Mucosa of rectum (tissue), 2 donors: ENCODE data around the gene KCNQ2.

Experiments used
- H3K27ac ChIP-seq, 2 donors: one replicate each; pipeline ENCODE4 v1.7.0; 2013; ENCODE audit warnings: inconsistent platforms in 2 of 2, low read depth in 2 of 2, low read length in 2 of 2
- H3K27me3 ChIP-seq, 2 donors: one replicate each; pipeline ENCODE4 v1.7.0; 2013; ENCODE audit warnings: low read length in 2 of 2; ENCODE audit not compliant: control insufficient read depth in 2 of 2, insufficient read depth in 2 of 2
- H3K36me3 ChIP-seq, 2 donors: one replicate each; pipeline ENCODE4 v1.7.0; 2013; ENCODE audit warnings: low read length in 2 of 2; ENCODE audit not compliant: control insufficient read depth in 2 of 2, insufficient read depth in 2 of 2
- H3K4me1 ChIP-seq, 2 donors: one replicate each; pipeline ENCODE4 v1.7.0; 2013; ENCODE audit warnings: low read length in 2 of 2, mild to moderate bottlenecking in 1 of 2; ENCODE audit not compliant: control insufficient read depth in 2 of 2, insufficient read depth in 2 of 2
- H3K4me3 ChIP-seq, 2 donors: one replicate each; pipeline ENCODE4 v1.7.0; 2013; ENCODE audit warnings: low read length in 2 of 2
- H3K9ac ChIP-seq, 2 donors: one replicate each; pipeline ENCODE4 v1.7.0; 2013; ENCODE audit warnings: low read length in 2 of 2, low read depth in 1 of 2, mild to moderate bottlenecking in 1 of 2
- H3K9me3 ChIP-seq, 2 donors: one replicate each; pipeline ENCODE4 v1.7.0; 2013; ENCODE audit warnings: low read length in 2 of 2; ENCODE audit not compliant: control insufficient read depth in 2 of 2
- donor health status: healthy.
- donor health status: Normal muscosa, but diverticular disease.

The KCNQ2 gene

GRCh38 chr20:63397946-63398450 lies 74.5 kb downstream of the KCNQ2 start:
- H3K27me3 ChIP-seq, result no peaks in the 10 kb centered on the region
- no peak overlapping the region for H3K27ac ChIP-seq
- no peak overlapping the region for H3K9ac ChIP-seq

GRCh38 chr20:63397155-63397843 lies 75.2 kb downstream of the KCNQ2 start:
- no peak overlapping the region for H3K4me3 ChIP-seq
- no peaks in the 10 kb centered on the region for H3K36me3 ChIP-seq
- H3K27ac ChIP-seq, result no peak overlapping the region
- no peak overlapping the region for H3K9ac ChIP-seq
- no peaks in the 10 kb centered on the region for H3K9me3 ChIP-seq
- H3K27me3 ChIP-seq, result no peaks in the 10 kb centered on the region
- H3K4me1 ChIP-seq, result no peaks in the 10 kb centered on the region

More at GRCh38 chr20:63397946-63398450, 74.5 kb downstream of the KCNQ2 start:
- H3K4me1 ChIP-seq, result peaks cover 0 to 2% of the 10 kb centered on the region in 2 donors
- H3K4me3 ChIP-seq, result no peak overlapping the region
- no peaks in the 10 kb centered on the region for H3K36me3 ChIP-seq
- H3K9me3 ChIP-seq, result no peaks in the 10 kb centered on the region

- Histone ChIP-seq H3K36me3 (no peaks in the 10 kb centered on the region), H3K4me1 (no peaks in the 10 kb centered on the region), H3K27ac (no peak overlapping the region), H3K27me3 (no peaks in the 10 kb centered on the region), H3K9ac (no peak overlapping the region), H3K4me3 (no peak overlapping the region), H3K9me3 (no peaks in the 10 kb centered on the region)
Observed at GRCh38 chr20:63396300-63396699, 76.2 kb downstream of the KCNQ2 start.

GRCh38 chr20:63395723-63396122 lies 76.7 kb downstream of the KCNQ2 start:
- Histone ChIP-seq H3K27ac (no peak overlapping the region), H3K36me3 (no peaks in the 10 kb centered on the region), H3K9me3 (no peaks in the 10 kb centered on the region), H3K27me3 (no peaks in the 10 kb centered on the region), H3K4me3 (no peak overlapping the region), H3K9ac (no peak overlapping the region), H3K4me1 (no peaks in the 10 kb centered on the region)

GRCh38 chr20:63394920-63395455 lies 77.5 kb downstream of the KCNQ2 start:
- H3K4me3 ChIP-seq, result no peak overlapping the region
- H3K27ac ChIP-seq, result no peak overlapping the region
- no peaks in the 10 kb centered on the region for H3K36me3 ChIP-seq
- no peak overlapping the region for H3K9ac ChIP-seq
- no peaks in the 10 kb centered on the region for H3K27me3 ChIP-seq
- H3K9me3 ChIP-seq, result no peaks in the 10 kb centered on the region
- no peaks in the 10 kb centered on the region for H3K4me1 ChIP-seq

DNA sequence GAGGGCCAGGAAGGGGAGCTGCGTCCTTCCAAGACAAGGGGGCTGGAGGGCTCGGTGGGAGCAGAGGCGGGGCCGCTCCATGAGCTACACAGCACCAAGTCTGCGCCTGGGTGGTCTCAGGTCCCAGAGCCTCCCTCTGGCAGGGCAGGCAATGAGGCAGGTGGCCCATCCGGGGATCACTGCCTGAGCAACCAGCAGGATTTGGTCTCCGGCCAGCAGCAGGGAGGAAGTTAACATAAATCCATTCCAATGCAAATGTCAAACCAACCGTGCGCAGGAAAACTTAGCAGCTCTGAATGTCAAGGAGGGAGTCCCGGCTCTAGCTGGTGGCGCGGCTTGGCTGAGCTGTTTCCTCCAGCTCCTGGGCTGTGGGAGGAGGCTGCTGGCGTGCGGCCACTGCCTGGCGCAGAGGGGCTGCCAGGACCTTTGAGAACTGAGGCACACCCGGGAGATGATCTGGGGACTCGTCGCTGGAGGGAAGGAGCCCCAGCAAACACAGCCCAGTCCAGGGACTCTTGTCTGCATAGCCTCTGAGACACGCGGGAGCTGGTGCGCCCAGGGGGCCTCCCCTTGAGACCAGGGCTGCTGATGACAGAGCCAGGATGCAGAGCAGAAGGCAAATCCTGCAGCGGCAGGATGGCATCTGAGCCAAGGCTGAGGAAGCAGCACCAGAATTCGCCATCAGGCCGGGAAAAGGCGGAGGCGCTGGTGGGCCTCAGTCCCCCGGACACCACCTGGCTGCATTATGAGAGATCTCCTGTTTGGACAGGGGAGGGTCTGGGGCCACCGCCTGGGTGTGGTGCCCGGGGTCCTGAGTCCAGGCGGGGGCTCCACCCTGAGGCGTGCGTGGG lies 78.2 kb downstream of the KCNQ2 start:
- no peaks in the 10 kb centered on the region for H3K27me3 ChIP-seq
- no peaks in the 10 kb centered on the region for H3K4me1 ChIP-seq
- H3K4me3 ChIP-seq, result no peak overlapping the region
- no peak overlapping the region for H3K27ac ChIP-seq
- H3K36me3 ChIP-seq, result no peaks in the 10 kb centered on the region
- no peaks in the 10 kb centered on the region for H3K9me3 ChIP-seq
- H3K9ac ChIP-seq, result no peak overlapping the region

GRCh38 chr20:63393566-63393965 lies 78.9 kb downstream of the KCNQ2 start:
- Histone ChIP-seq H3K4me3 (no peak overlapping the region), H3K27ac (no peak overlapping the region), H3K27me3 (no peaks in the 10 kb centered on the region), H3K4me1 (no peaks in the 10 kb centered on the region), H3K9me3 (no peaks in the 10 kb centered on the region), H3K36me3 (no peaks in the 10 kb centered on the region), H3K9ac (no peak overlapping the region)

GRCh38 chr20:63392465-63393365 lies 79.7 kb downstream of the KCNQ2 start:
- Histone ChIP-seq H3K27ac (no peak overlapping the region), H3K4me3 (no peak overlapping the region), H3K9ac (no peak overlapping the region), H3K27me3 (no peaks in the 10 kb centered on the region), H3K36me3 (no peaks in the 10 kb centered on the region), H3K4me1 (no peaks in the 10 kb centered on the region), H3K9me3 (no peaks in the 10 kb centered on the region)

GRCh38 chr20:63387917-63388316 lies 84.5 kb downstream of the KCNQ2 start:
- H3K4me1 ChIP-seq, result no peaks in the 10 kb centered on the region
- H3K4me3 ChIP-seq, result no peak overlapping the region
- no peaks in the 10 kb centered on the region for H3K9me3 ChIP-seq
- H3K27me3 ChIP-seq, result no peaks in the 10 kb centered on the region
- no peak overlapping the region for H3K9ac ChIP-seq
- no peaks in the 10 kb centered on the region for H3K36me3 ChIP-seq
- H3K27ac ChIP-seq, result no peak overlapping the region
